NCI-H524 (cell line): ENCODE measurements around the gene SLC14A1.
A peak's percentile ranks its signal among the peaks of the same experiment; 100 is the strongest.

Experiments
- DNase-seq, 2 experiments: peaks; one replicate each; lab custom pipeline; 2025; lab: John Stamatoyannopoulos, UW

Gene SLC14A1

GRCh38 chr18:45723567-45724355 lies at the start of gene SLC14A1:
SLC14A1 (plus strand) TSS chr18:45724181; CDS start chr18:45730321, 6,140 bp downstream.
- DNase-seq, result no peak

GRCh38 chr18:45677276-45677807 lies 46.6 kb upstream of the SLC14A1 start:
- DNase-seq, result peak; percentile 94 to 98

GRCh38 chr18:45678441-45678840 lies 45.5 kb upstream of the SLC14A1 start:
- DNase-seq, result no peak

GRCh38 chr18:45678850-45679249 lies 45.1 kb upstream of the SLC14A1 start:
- no peak for DNase-seq

- DNase-seq, result no peak
Measured at GRCh38 chr18:45680066-45680690, 43.8 kb upstream of the SLC14A1 start.

- DNase-seq, result no peak
Measured at GRCh38 chr18:45682181-45682580, 41.8 kb upstream of the SLC14A1 start.

- peak in 1 of 2 experiments; percentile 18 for DNase-seq
Measured at GRCh38 chr18:45684341-45685115, 39.5 kb upstream of the SLC14A1 start.

GRCh38 chr18:45686891-45687611 lies 36.9 kb upstream of the SLC14A1 start:
- peak; percentile 15 to 66 for DNase-seq

- peak in 1 of 2 experiments; percentile 30 for DNase-seq
Measured at GRCh38 chr18:45687621-45688020, 36.4 kb upstream of the SLC14A1 start.

- DNase-seq, result peak in 1 of 2 experiments; percentile 27
Measured at GRCh38 chr18:45688113-45688512, 35.9 kb upstream of the SLC14A1 start.

- DNase-seq, result peak; percentile 97 to 98
Measured at GRCh38 chr18:45688833-45689232, 35.1 kb upstream of the SLC14A1 start.

- DNase-seq, result peak; percentile 88 to 94
Measured at GRCh38 chr18:45689396-45689795, 34.6 kb upstream of the SLC14A1 start.

GRCh38 chr18:45690975-45691815 lies 32.8 kb upstream of the SLC14A1 start:
- peak; percentile 74 to 81 for DNase-seq

GRCh38 chr18:45691816-45692179 lies 32.2 kb upstream of the SLC14A1 start:
- no peak for DNase-seq

GRCh38 chr18:45702708-45703265 lies 21.2 kb upstream of the SLC14A1 start:
- DNase-seq, result no peak

GRCh38 chr18:45708831-45709230 lies 15.2 kb upstream of the SLC14A1 start:
- DNase-seq, result no peak

GRCh38 chr18:45712061-45712460 lies 11.9 kb upstream of the SLC14A1 start:
- DNase-seq, result no peak

- no peak for DNase-seq
Measured at GRCh38 chr18:45713239-45713638, 10.7 kb upstream of the SLC14A1 start.

- no peak for DNase-seq
Measured at GRCh38 chr18:45715212-45715780, 8.7 kb upstream of the SLC14A1 start.

GRCh38 chr18:45719106-45719505 lies 4.9 kb upstream of the SLC14A1 start:
- no peak for DNase-seq
